ENCODE data around the gene SPTB.

GRCh38 chr14:64918216-64918615 is 38.5 kb upstream of the SPTB start:
- TF ChIP-seq POLR2A (IDR thresholded peaks at IDR 0.05; ENCODE audit: low read depth, low read length) (no peak), POLR2AphosphoS5 (IDR thresholded peaks at IDR 0.05; ENCODE audit: low read depth, low read length) (no peak), TAF1 (IDR thresholded peaks at IDR 0.05; ENCODE audit: low read depth, low read length) (no peak), SPI1 (IDR thresholded peaks at IDR 0.05; ENCODE audit: low read depth, low read length) (no peak), PAX5 (IDR thresholded peaks at IDR 0.05; ENCODE audit: insufficient read depth, low read length, severe bottlenecking) (no peak)
